HG03565 (cell line): ENCODE data around the gene CD55.

ENCODE experiments used
- ATAC-seq: cut with Tn5 transposase; IDR thresholded peaks from one replicate; pipeline ENCODE4 v1.9.1; 2021; ENCODE audit warnings: mild to moderate bottlenecking, moderate library complexity; ENCODE audit not compliant: unreplicated experiment

Gene CD55

DNA sequence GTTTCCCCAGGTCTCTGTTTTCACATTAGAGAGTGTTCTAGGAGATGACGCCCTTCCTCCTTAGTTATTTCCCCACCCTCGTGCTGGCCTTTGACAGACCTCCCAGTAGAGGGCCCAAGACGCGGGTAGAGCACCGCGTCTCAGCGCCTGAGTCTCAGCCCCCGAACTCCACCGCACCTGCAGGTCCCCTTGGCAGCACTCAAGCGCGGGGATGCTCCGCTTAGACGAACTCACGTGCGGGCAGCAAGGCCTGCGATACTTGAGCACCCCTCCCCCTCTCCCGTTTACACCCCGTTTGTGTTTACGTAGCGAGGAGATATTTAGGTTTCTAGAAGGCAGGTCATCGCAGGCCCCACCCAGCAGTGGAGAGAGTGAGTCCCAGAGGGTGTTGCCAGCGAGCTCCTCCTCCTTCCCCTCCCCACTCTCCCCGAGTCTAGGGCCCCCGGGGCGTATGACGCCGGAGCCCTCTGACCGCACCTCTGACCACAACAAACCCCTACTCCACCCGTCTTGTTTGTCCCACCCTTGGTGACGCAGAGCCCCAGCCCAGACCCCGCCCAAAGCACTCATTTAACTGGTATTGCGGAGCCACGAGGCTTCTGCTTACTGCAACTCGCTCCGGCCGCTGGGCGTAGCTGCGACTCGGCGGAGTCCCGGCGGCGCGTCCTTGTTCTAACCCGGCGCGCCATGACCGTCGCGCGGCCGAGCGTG, at the start of gene CD55:
TSS of gene CD55 (plus strand) at position 600 of the 711 bp plus-strand sequence. CDS start at position 688, 88 bp downstream.
- ATAC-seq = peak; percentile 88

DNA sequence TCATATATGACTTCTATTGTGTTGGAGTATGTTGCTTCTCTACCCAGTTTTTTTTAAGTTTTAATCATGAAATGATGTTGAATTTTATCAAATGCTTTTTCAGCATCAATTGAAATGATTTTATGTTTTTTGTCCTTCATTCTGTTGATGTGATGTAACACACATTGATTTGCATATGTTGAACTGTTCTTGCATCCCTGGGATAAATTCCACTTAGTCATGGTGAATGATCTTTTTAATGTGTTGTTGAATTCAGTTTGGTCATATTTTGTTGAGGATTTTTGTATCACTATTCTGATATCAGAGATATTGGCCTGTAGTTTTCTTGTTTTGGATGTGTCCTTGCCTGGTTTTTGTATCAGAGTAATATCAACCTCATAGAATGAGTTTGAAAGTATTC, 46.6 kb upstream of the CD55 start:
- no peak for ATAC-seq

GRCh38 chr1:207276465-207276864, 45.0 kb upstream of the CD55 start:
- no peak for ATAC-seq

GRCh38 chr1:207277241-207277640, 44.2 kb upstream of the CD55 start:
- no peak for ATAC-seq

- no peak for ATAC-seq
These were observed 41.8 kb upstream of the CD55 start for GRCh38 chr1:207279652-207280051.

DNA sequence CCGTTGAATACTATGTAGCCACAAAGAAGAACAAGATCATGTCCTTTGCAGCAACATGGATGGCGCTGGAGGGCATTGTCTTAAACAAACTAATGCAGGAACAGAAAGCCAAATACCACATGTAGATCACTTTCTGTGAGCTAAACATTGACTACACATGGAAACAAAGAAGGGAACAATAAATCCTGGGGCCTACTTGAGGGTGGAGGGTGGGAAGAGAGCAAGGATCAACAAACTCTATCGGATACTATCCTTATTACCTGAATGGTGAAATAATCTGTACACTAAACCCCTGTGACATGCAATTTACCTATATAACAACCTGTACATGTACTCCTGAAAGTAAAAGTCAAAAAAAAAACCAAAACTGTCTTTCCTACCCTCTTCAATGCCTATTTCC, 40.8 kb upstream of the CD55 start:
- no peak for ATAC-seq

DNA sequence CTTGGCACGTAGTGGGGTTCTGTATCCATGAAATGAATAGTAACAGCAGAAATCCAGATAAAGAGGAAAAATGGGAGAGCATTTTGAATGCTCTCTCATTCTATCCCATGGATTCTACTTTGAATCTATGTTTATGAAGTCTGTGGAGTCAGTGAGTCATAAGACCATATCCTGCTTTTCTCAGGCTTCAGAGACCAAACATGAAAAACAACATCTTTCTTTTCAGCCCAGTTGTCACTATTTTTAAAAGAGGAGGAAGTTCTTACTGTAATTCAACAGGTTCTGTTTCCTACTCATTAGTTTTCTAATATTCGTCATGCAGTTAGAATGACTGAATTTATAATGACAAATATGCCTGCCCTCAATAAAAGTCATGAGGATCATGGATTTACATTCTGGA, 39.4 kb upstream of the CD55 start:
- no peak for ATAC-seq

DNA sequence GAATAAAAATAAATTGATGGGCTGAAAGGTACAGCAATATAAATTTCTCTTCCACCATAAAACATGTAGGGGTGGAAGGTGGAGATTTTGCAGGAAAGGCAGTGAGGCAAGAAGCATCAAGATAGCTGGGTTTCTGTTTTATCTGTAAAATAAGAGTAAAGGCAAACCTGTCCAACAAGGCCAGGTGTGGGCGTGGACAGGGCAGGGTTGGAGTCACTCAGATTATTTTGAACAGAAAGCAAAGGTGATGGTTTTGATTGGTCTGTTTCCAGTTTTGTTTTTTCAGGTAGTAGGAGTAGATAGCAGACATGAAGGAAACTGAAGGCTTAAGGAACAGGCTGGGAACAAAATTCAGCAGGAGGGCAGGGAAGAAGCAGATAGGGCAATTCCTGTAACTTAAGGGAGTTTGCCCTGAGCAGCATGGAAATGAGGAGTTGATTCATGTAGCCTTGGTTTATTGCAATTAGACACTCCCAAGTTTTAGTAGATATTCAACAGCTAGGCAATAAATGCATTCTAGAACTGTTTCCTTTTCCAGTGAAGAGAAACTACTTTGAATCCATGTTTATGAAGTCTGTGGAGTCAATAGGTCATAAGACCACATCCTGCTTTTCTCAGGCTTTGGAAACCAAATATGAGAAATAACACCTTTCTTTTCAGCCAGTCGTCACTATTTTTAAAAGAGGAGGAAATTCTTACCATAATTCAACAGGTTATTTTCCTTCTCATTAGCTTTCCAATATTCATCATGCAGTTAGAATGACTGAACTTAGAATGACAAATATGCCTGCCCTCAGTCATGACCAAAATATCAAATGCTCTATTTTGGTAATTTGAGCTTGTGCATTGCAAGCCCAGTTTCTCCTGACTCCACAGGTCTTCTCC, 38.7 kb upstream of the CD55 start:
- ATAC-seq = no peak

- no peak for ATAC-seq
These were observed 38.1 kb upstream of the CD55 start for GRCh38 chr1:207283421-207283820.

- ATAC-seq = no peak
These were observed 37.1 kb upstream of the CD55 start for GRCh38 chr1:207284209-207284897.

DNA sequence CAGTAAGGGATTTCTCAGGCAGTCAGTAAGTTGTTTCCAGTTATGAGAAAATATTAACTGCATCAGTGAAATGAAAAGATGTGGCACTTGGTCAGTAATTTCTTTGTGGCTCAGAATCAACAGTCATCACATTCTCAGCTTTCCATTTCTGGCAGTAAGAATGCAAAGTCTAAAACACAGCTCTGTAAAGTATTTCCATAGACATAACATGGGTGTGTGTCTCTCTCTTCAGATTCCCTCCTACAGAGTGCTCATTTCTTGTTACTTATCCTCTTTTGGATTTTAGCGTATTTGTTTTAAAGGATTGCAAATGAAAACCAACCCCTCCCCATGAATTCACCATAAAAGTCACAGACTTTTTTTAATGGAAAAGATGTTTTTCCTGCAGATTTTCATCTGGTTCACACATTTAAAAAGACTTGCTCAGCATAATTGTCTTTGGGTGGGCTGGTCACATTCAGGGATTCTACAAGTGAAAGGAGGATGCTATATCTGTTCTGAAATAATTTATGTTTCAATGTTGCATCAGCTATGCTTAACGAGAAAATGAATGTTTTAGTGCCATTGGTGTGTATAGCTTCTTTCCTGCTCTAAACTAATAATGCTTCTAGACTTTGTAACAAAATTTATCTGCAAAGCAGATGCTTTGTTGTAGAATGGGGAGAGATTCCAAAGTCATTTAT, 34.6 kb upstream of the CD55 start:
- ATAC-seq = no peak

DNA sequence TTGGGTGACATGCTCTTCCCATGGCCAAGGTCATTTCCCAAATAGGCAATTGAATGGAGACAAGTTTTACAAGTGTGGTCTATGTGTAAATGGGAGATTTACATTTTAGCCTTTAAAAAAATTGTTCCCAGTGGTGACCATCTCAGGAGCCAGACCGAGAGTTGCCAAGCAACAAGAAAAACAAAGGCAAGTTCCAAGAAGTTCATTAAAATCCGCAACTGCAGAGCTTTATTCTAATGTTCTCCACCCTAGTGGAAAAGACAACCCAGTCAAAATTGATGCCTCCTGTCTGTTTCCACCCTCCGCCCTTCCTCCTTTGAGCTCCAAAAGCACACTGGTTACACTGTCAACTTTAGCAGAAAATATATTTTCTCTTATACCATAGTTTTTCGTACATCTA, 33.2 kb upstream of the CD55 start:
- ATAC-seq = no peak

DNA sequence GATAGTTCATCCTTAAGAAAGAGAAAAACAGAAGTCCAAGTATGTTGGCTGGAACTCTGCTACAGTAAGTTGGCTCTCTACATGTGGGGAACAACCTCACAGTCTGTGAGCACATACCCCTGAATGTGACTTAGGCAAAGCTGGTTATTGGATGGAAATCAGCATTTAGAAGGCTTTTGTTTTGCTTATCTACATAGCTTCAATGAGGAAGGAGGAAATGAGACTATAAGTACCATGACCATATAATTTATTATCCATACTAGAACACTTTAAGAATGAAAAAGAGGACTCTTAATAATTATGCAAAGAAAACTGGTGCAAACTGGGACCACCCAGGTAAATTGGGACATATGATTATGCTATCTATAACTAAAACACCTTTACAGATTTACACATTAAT, 31.7 kb upstream of the CD55 start:
- ATAC-seq = no peak

DNA sequence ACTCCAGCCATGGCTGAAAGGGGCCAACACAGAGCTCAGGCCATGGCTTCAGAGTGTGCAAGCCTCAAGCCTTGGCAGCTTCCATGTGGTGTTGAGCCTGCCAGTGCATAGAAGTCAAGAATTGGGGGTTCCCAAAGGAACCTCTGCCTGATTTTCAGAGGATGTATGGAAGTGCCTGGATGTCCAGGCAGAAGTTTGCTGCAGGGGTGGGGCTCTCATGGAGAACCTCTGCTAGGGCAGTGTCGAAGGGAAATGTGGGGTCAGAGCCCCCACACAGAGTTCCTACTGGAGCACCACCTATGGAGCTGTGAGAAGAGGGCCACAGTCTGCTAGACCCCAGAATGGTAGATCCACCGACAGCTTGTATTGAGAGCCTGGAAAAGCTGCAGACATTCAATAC, 29.8 kb upstream of the CD55 start:
- ATAC-seq = no peak

- no peak for ATAC-seq
These were observed 23.3 kb upstream of the CD55 start for GRCh38 chr1:207298186-207298585.

GRCh38 chr1:207298636-207299398, 22.7 kb upstream of the CD55 start:
- no peak for ATAC-seq

DNA sequence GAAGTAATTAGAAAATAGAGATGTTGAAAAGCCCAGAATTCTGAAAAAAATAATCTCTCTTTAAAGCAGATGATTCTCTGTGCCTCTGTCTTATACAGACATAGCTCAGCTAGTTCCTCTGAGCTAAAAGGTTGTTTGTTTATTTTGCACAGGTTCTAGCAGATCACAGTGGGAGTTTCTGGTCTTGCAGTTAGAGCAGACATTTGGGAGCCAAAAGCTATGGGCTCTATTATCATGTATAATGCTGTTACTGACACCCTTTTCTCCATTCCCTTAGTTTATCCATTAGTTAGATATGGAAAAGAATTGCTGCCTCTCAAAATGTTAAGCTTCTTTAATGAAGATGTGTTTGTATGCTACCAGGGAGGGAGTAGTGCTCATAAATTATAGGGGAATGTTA, 20.5 kb upstream of the CD55 start:
- ATAC-seq = no peak

GRCh38 chr1:207302618-207303393, 18.7 kb upstream of the CD55 start:
- ATAC-seq = no peak

GRCh38 chr1:207304710-207305488, 16.6 kb upstream of the CD55 start:
- no peak for ATAC-seq
